Measurements from ENCODE around the gene NEDD9.
A peak's percentile ranks its signal among the peaks of the same experiment; 100 is the strongest.

NEDD9 gene

DNA sequence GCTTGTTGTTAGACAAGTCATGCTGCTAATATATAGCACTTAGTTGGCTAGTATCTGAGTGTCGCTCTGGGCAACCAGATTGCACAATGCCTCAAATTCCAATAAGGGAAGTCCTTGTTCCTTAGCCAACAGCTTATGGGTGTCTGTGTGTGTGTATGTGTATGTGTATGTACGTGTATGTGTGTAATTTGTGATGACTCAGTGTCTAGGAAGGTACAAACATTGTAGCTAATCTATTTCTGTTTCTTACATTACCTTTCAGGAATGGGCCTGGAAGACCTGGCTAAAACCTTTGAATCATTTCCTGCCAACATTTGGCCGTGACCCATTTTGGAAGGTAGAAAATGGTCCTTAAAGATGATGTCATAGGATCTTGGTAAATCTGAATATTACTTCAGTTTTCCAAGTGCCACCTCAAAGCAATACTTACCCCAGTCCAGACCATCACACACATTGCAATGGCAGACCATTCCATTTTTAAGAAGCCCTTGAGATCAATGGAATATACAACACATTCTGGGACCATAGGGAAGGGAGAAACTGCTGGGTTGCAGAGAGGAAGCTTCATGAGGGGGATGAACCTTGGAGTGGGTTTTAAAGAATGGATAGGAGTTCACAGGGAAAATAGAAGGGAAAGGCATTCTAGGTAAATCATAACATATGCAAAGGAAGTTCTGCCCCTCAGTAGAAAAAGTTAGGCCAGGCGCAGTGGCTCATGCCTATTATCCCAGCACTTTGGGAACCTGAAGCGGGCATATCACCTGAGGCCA is 25.1 kb downstream of the NEDD9 start:
- no peak for TF ChIP-seq CTCF (conservative IDR thresholded peaks at IDR 0.05; ENCODE audit: low read depth, low read length)
- peak; percentile 99 for DNase-seq (ENCODE audit: low read depth)
- H3K4me3 ChIP-seq (ENCODE audit: low read depth, low read length), result no peak overlapping the region

- H3K4me3 ChIP-seq (ENCODE audit: low read depth, low read length), result no peak overlapping the region
- DNase-seq (ENCODE audit: low read depth), result no peak
- no peak for TF ChIP-seq CTCF (conservative IDR thresholded peaks at IDR 0.05; ENCODE audit: low read depth, low read length)
Observed at GRCh38 chr6:11206576-11206975, 25.9 kb downstream of the NEDD9 start.

GRCh38 chr6:11204794-11205366 is 27.6 kb downstream of the NEDD9 start:
- DNase-seq (ENCODE audit: low read depth), result no peak
- no peak overlapping the region for H3K4me3 ChIP-seq (ENCODE audit: low read depth, low read length)
- no peak for TF ChIP-seq CTCF (conservative IDR thresholded peaks at IDR 0.05; ENCODE audit: low read depth, low read length)

DNA sequence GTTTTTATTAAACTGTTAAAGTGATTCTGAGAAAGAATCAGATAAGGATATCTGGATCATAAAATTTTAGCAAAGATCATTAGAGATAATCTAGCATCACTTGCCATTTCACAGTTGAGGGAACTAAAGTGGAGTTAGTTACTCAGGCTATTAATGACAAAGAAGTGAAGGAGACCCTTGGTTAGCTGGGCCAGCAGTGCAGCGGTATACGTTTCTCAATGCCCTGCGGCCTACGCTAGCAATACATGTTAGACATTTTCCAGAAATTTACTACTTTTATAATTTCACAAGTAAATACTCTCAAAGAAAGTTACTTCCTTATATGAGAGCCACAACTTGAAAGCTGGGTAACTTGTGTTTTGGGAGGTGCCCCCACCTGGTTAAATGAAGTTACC is 28.5 kb downstream of the NEDD9 start:
- TF ChIP-seq CTCF (conservative IDR thresholded peaks at IDR 0.05; ENCODE audit: low read depth, low read length), result no peak
- no peak overlapping the region for H3K4me3 ChIP-seq (ENCODE audit: low read depth, low read length)
- no peak for DNase-seq (ENCODE audit: low read depth)

GRCh38 chr6:11203306-11204004 is 29.0 kb downstream of the NEDD9 start:
- TF ChIP-seq CTCF (conservative IDR thresholded peaks at IDR 0.05; ENCODE audit: low read depth, low read length), result no peak
- no peak overlapping the region for H3K4me3 ChIP-seq (ENCODE audit: low read depth, low read length)
- no peak for DNase-seq (ENCODE audit: low read depth)

GRCh38 chr6:11202513-11203305 is 29.8 kb downstream of the NEDD9 start:
- no peak overlapping the region for H3K4me3 ChIP-seq (ENCODE audit: low read depth, low read length)
- peak; percentile 49 for DNase-seq (ENCODE audit: low read depth)
- no peak for TF ChIP-seq CTCF (conservative IDR thresholded peaks at IDR 0.05; ENCODE audit: low read depth, low read length)

All from choroid plexus epithelial cell (primary cell).